Middle frontal gyrus (tissue), 1 donor: ENCODE measurements around the gene NMU.
A peak's percentile ranks its signal among the peaks of the same experiment; 100 is the strongest.
"Not testable (repeated sequence)": the region's sequence is repeated elsewhere in the genome, so short reads cannot be mapped to it uniquely, and the experiment has no call there.

Experiments used
- DNase-seq: peaks from one replicate; pipeline ENCODE4 v3.0.0-alpha.2; 2015; ENCODE audit warnings: low spot score; ENCODE audit errors: extremely low spot score

NMU gene

GRCh38 chr4:55561889-55562288, 74.2 kb downstream of the NMU start:
- DNase-seq = no peak

DNA sequence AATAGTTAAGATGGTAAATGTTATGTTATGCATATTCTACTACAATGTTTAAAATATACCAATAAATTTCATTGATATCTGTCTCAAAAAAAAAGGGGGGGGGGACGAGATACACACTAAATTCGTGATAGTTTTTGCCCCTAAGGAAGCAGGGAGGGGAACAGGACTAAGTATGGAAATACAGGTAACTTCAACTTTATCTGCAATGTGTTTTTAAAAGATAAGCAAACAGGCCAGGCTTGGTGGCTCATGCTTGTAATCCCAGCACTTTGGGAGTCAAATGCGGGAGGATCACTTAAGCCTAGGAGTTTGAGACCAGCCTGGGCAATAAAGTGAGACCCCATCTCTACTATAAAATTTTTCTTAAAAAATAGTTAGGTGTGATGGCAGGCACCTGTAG, 76.0 kb downstream of the NMU start:
- no peak for DNase-seq

- DNase-seq = no peak
Measured at GRCh38 chr4:55554453-55555030, 81.6 kb downstream of the NMU start.

DNA sequence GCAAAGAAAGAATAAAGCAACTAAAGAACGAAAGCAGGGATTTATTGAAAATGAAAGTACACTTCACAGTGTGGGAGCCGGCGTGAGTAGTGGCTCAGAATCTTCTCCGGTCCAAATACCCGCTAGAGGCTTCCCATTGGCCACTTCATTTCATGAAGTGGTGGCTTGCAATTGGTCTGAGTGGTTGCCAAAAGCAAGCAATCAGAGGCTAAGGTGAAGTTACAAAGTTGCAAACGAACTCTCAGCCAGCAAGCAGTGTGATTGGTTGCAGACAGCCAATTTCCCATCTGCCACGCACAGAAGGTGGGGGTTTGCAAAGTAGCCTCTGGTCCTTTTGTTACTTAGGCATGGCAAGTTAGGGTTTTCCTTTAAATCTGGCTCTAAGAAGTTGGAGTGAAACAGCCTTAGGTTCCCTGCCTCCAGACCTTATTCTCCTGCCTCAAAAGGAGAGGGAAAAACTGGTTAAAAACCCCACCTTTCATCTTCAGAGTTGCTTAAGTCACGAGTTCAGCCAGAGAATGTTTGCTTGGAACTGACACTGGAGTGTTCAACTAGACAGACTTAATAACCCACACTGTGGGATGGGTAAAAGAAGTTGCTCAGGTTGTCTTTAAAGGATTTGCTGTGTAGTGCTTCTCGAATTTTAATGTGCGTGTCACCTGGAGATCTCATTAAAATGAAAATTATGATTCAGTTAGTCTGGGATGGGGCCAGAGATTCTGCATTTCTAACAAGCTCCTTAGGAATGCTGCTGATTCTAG, 82.5 kb downstream of the NMU start:
- no peak for DNase-seq

GRCh38 chr4:55551964-55552363, 84.1 kb downstream of the NMU start:
- DNase-seq = not testable (repeated sequence)

DNA sequence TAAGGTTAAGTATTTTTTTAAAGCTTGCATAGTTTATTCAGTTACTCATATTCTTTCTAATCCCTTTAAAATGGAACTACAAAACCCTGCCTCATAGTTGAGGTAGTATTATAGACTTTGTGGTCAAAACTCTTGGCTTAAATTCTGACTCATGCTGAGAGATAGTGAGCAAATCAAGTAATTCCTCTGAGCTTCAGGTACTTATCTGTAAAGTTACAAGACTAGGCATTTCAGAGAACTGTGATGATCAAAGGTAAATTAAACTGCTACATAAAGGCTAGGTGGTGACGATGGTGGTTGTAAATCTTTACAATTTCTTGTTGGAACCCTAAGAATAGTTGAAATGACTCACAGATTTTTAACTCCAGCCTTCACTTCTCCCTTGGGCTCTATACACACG, 86.2 kb downstream of the NMU start:
- DNase-seq = no peak

- DNase-seq = no peak
Measured at GRCh38 chr4:55547918-55548317, 88.2 kb downstream of the NMU start.

DNA sequence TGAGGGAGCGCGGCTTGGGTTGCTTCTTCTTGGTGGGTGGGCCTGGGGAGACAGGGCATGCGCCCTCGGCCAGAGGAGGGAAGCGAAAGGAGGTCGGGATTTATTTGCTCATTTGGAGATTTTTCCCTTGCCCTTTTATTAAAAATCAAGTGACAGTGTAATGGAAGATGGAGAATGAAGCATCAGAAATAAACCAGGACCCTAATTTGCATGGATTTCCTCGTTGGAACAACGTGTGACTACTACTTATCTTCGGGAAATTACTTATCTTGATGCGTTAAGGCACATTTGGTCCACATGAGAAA, 88.7 kb downstream of the NMU start:
- DNase-seq = no peak

- DNase-seq = peak; percentile 78
Measured at GRCh38 chr4:55546756-55547465, 89.2 kb downstream of the NMU start, which contains the start of gene CLOCK. Gene CLOCK, minus strand, starts transcription at chr4:55546909. Its CDS starts 64,124 bp downstream, at chr4:55482785.

GRCh38 chr4:55546506-55546755, 89.7 kb downstream of the NMU start:
- no peak for DNase-seq

- DNase-seq = peak; percentile 62
Measured at GRCh38 chr4:55545641-55546505, 90.2 kb downstream of the NMU start.
